GM04504 (cell line): ENCODE data around the gene FADS3.
A peak's percentile ranks its signal among the peaks of the same experiment; 100 is the strongest.
"Not testable (repeated sequence)": the region's sequence is repeated elsewhere in the genome, so short reads cannot be mapped to it uniquely, and the experiment has no call there.

Experiments
- DNase-seq: peaks from one replicate; pipeline ENCODE4 v3.0.0-alpha.2; 2012; ENCODE audit warnings: low read depth

Gene FADS3

DNA sequence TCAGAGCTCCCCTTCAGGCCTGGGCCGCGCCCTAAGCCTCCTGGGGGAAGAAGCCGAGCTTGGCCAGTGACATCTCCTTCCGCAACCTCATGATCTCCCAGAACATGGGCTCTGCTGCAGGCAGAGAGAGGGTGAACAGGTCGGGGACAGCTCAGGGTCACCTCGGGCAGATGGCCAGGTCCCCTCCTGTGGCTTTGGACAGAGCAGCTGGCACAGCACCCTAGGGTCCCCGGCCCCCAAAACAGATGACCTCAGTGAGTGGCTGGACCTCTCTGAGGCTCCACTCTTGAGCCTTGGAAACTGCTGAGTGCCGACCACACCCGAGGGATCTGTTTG lies 6.9 kb upstream of the FADS3 start:
- DNase-seq = no peak

GRCh38 chr11:61897387-61898246 lies 6.3 kb upstream of the FADS3 start:
- DNase-seq = no peak

DNA sequence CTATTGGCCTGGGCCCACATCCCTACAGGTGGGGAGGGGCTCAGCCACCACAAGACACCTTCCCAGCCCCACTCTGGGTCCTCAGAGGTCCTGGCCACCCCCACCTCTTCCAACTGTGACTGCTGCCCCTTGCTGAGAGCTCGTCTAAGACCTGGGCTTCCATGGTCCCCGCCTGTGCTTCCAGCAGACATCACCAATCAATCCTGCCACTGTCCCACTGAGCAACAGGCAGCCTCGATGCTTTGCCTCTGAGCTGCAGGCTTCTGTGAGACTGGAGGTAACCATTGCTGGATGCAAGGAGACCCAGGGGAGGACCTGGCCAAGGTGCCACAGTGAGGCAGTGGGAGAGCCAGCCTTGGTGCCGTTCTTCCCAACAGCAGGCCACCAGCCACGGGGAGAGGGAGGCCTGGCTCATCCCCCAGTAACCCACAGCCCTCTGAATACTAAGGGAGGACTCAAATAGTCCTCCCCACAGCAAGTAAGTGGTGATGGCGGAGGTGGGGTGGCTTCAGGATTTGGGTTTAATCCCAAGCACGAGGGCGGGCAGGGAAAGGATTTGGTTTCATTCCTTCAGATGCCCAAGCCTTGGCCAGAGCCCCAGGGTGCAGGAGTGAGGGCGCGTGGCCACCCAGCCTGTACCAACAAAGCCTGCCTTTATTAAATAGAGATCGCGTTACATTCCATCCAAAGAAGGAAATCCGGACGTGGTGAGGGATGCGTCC lies 5.5 kb upstream of the FADS3 start:
- no peak for DNase-seq

DNA sequence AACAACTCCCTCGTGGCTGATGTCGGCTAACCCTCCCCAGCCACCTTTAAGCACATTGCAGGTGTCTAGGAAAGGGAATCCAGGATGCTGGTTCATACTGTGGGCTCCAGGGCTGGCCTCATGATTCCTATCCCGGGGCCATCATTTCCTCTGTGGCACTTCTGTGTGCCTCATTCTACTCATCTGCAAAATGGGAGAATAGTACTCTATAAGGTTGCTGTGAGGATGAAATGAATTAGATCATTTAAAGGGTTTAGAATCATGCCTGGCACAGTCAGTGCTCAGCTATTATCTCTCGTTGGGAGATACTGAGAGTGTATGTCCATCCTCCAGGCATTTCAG lies 4.3 kb upstream of the FADS3 start:
- DNase-seq = no peak

- no peak for DNase-seq
Observed at GRCh38 chr11:61895046-61895717, 3.8 kb upstream of the FADS3 start.

GRCh38 chr11:61893981-61894380 lies 2.6 kb upstream of the FADS3 start:
- DNase-seq = peak; percentile 82

DNA sequence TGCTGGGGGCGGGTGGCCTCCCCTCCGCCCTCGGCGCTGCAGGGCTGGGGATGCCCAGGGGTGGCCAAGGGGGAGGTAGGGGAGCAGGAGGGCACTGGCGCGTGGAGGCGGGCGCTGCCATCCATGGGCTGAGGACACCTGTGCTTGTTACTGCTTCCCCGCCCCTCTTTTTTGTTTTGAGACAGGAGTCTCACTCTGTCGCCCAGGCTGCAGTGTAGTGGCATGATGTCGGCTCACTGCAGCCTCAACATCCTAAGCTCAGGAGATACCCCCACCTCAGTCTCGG lies 683 bp upstream of the FADS3 start:
- DNase-seq = no peak

DNA sequence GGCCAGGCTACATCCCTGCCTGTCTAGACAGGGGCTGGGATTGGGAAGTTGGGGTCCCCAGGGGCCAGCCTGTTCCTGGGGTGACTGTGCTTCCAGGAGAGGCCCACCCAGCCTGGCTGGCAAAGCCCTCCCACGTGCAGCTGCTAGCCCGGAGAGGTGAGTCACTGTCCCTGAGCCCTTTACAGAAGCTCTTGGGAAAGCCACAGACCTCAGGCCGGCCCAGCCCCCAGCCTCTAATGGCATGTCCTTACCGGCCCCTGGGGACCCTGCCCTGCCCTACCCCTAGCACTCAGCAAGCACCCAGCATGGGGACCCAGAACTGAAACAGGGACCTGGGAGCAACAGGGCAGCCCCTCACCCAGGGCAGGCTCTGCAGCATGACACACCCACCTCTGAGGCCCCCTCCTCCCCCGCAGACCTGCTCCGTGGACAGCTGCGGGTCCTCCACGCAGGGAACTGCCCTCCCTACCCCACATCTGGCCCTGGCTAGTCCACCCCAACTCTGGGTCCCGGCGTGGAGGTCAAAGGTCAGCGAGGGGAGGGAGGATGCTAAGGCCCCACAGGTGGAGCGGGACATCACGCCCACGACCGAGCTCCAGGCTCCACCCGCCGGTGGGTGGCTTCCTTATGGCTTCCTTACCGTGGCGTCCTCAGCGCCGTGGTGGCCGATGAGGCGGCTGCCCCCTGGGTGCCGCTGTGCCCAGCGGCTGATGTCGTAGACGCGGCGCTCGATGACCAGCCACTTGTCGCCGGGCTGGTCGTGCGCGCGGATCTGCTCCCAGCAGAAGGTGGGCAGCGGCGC lies 615 bp downstream of the FADS3 start:
- DNase-seq = peak; percentile 54

- DNase-seq = no peak
Observed at GRCh38 chr11:61889831-61890230, 1.5 kb downstream of the FADS3 start.

- no peak for DNase-seq
Observed at GRCh38 chr11:61888590-61888989, 2.8 kb downstream of the FADS3 start.

DNA sequence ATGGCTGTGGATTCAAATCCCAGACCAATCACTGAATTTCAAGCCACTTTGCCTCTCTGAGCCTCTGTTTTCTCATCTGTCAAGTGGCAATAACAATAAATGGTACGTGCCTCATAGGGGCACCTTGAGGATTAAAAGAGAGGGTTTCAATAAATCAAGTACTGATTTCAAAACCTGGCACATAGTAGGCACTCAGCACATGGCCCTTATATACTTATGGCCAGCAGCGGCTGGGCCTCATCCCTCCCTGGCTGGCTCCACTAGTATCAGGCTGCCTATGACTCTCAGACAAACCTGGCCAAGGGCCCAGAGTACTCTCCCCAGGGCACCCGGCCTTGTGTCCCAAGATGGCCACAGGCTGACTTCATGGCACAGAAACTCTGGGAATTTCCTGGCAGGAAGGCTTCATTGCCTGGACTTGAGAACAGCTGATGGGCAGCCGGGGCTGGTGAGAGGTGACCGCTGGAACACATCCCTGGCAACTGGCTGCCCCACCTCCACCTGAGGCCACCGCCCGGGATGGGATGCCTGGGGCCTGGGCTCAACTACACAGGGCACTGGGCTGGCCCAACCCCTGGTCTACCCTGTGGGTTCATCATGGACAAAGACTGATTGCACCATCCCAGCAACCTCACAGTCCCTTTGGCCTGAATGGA lies 3.4 kb downstream of the FADS3 start:
- DNase-seq = peak; percentile 91

GRCh38 chr11:61886643-61887042 lies 4.7 kb downstream of the FADS3 start:
- no peak for DNase-seq

DNA sequence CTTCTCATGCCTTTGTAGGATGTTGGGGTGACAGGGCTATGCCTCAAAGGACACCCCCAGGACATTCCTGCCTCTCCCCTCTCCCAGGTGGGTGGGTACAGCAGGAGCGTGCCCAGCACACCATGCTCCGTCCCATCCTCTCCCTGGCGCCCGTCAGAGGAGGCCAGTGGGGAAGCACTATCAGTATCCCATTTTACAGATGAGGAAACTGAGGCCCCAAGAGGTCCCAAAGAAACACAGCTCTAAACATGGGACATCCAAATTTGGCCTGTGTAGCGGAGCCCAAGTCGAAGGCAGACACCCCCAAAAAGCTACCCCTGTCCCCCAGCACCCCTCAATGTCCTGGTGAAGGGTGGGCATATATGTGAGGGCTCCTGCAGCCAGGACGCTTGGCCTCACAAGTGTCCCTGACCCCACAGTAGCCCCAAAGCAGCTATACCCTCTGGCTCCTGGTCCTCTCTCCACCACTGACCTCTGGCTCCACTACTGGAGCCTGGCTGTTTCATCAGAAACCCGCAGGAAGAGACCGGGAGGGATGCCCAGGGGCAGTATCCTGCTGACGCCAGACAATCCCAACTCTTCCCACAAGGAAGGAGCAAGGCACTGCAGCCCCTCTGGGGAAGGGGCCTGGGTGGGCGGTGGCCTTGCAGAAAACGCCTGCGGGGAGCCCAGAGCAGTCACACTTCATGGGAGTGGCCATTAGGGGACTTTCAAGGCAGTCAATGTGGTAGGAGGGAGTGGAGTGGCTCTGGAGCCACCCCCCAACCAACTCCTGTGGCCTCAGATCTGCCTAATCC lies 5.4 kb downstream of the FADS3 start:
- no peak for DNase-seq

DNA sequence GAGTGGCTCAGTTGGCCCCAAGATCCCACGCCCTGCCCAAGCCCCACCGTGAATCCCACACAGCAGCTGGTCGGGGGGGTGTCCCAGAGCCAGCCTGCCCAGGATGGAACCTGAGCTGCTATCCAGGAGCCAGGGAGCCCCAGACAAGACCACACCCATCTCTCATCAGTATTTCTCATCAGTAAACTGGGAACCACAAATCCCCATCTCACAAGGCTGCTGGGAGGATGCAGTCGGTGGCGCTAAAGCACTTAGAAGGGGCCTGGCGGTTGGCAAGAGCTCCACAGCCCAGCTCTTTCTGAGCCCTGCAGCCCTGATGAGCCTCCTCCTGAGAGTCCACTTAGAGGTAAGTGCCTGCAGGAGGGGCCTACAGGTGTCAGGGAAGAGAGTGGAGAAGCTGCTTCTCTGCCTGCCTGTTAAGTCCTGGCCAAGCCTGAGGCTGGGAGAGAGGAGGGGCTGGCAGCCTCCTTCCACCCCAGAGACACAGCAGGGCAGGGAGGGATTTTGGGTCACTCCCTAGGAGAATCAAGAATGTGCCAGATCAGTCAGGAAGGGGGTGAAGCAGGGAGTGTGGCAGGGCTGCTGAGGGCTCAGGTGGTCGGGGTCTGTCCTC lies 6.1 kb downstream of the FADS3 start:
- DNase-seq = no peak

GRCh38 chr11:61883947-61884346 lies 7.4 kb downstream of the FADS3 start:
- DNase-seq = no peak

DNA sequence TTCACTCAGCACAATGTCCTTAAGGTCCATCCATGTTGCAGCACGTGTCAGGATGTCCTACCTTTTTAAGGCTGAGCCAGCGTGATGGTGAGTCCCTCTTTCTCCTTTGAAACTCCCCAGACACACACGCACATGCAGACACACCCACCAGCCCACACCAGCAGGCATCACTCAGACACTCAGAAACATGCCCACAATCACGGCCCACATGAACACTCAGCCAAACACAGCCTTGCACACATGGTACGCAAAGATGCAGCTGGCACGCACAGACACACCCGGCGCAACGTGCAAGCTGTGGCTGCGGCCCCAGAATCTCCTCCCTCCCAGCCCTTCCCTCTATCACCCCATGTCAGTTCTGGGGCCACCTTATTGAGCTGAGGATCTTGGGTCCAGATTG lies 8.0 kb downstream of the FADS3 start:
- no peak for DNase-seq

GRCh38 chr11:61882879-61883278 lies 8.5 kb downstream of the FADS3 start:
- DNase-seq = no peak

GRCh38 chr11:61882267-61882666 lies 9.1 kb downstream of the FADS3 start:
- not testable (repeated sequence) for DNase-seq

DNA sequence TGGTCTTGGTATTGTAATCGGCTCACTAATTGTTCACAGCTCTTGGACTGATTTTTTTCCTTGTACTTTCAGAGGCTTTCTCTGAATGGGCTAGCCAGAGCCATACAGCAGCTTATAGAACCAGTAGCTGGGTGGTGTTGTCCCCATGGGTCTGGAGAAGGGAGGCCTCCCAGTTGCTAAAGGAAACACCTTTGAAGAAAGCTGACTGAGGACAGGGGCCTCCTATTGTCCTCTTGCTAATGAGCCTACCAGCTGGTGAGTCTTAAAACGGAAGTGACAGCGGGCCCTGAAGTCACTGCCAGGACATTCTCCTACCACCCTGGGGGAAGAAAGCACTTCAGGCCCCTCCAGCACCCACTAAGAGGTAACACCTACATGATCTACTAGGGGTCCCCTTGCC lies 9.9 kb downstream of the FADS3 start:
- no peak for DNase-seq

DNA sequence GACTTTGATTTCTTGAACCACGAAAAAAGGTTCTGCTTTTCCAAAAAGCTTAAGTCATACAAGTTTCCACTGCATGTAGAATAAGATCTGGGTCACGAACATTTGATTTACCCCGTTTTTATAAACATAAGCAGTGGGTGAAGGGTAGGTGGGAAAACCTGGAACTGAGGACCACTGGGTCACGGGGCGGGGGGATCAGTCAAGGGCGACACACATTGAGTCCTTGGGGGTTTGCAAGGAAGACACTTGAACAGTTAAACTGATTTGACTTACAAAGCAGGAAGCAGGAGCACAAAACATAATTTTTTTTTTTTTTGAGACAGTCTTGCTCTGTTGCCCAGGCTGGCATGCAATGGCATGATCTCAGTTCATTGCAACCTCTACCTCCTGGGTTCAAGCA lies 10.9 kb downstream of the FADS3 start:
- DNase-seq = no peak

- DNase-seq = no peak
Observed at GRCh38 chr11:61880031-61880430, 11.3 kb downstream of the FADS3 start.
